Articular chondrocyte of knee joint (primary cell): ENCODE measurements around the gene CEBPZ. TPM values are rescaled to one million over a fixed set of nuclear protein-coding genes. Genes with fewer than 3 reads are reported as not detected.

ENCODE experiments used
- total RNA-seq: library from RNA; depleted of rRNA; stranded (reverse); fragments of >200 nt; gene quantifications from 2 replicates; pipeline ENCODE4 v1.2.3, GENCODE V29; 2012

Gene CEBPZ, protein sequence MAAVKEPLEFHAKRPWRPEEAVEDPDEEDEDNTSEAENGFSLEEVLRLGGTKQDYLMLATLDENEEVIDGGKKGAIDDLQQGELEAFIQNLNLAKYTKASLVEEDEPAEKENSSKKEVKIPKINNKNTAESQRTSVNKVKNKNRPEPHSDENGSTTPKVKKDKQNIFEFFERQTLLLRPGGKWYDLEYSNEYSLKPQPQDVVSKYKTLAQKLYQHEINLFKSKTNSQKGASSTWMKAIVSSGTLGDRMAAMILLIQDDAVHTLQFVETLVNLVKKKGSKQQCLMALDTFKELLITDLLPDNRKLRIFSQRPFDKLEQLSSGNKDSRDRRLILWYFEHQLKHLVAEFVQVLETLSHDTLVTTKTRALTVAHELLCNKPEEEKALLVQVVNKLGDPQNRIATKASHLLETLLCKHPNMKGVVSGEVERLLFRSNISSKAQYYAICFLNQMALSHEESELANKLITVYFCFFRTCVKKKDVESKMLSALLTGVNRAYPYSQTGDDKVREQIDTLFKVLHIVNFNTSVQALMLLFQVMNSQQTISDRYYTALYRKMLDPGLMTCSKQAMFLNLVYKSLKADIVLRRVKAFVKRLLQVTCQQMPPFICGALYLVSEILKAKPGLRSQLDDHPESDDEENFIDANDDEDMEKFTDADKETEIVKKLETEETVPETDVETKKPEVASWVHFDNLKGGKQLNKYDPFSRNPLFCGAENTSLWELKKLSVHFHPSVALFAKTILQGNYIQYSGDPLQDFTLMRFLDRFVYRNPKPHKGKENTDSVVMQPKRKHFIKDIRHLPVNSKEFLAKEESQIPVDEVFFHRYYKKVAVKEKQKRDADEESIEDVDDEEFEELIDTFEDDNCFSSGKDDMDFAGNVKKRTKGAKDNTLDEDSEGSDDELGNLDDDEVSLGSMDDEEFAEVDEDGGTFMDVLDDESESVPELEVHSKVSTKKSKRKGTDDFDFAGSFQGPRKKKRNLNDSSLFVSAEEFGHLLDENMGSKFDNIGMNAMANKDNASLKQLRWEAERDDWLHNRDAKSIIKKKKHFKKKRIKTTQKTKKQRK
- total RNA-seq = 39.7 and 50.6 TPM in 2 replicates

GRCh38 chr2:37231241-37232130 is at the start of gene CEBPZ, which contains the start of gene NDUFAF7:
Gene CEBPZ, minus strand, starts transcription at chr2:37231596. Its CDS starts 29 bp downstream, at chr2:37231567.
Gene NDUFAF7, plus strand, starts transcription at chr2:37231658. Its CDS starts 48 bp downstream, at chr2:37231706.

GRCh38 chr2:37196320-37197195 is 34.8 kb downstream of the CEBPZ start, which contains the start of gene CEBPZOS:
Gene CEBPZOS, plus strand, starts transcription at chr2:37196496. Its CDS starts 3,209 bp downstream, at chr2:37199705.

GRCh38 chr2:37188570-37188969 is 42.8 kb downstream of the CEBPZ start, which contains the start of gene SULT6B1:
Gene SULT6B1, minus strand, starts transcription at chr2:37188670. Its CDS starts 30 bp downstream, at chr2:37188640.

GRCh38 chr2:37156857-37157714 is 74.3 kb downstream of the CEBPZ start, which contains the start of gene EIF2AK2:
Gene EIF2AK2, minus strand, starts transcription at chr2:37156980. Its CDS starts 9,174 bp downstream, at chr2:37147806.

Other genes with a start within 250 kb of the CEBPZ start
- 29.9 and 30.6 TPM in 2 replicates for gene HEATR5B, start 147.2 kb downstream of the CEBPZ start, total RNA-seq
- gene GPATCH11, start 147.1 kb downstream of the CEBPZ start, total RNA-seq = 9.4 and 10.1 TPM in 2 replicates
- gene EIF2AK2, start 74.6 kb downstream of the CEBPZ start, total RNA-seq = 60.1 and 60.3 TPM in 2 replicates
- gene SULT6B1, start 42.9 kb downstream of the CEBPZ start, total RNA-seq = not detected in 2 replicates
- 27.5 and 27.7 TPM in 2 replicates for gene CEBPZOS, start 35.1 kb downstream of the CEBPZ start, total RNA-seq
- gene NDUFAF7, start 62 bp upstream of the CEBPZ start, total RNA-seq = 14.3 and 16.3 TPM in 2 replicates
- gene PRKD3, start 93.2 kb upstream of the CEBPZ start, total RNA-seq = 69.0 and 74.4 TPM in 2 replicates
- gene QPCT, start 113.0 kb upstream of the CEBPZ start, total RNA-seq = 10.7 and 17.5 TPM in 2 replicates